IMR-90 (cell line): ENCODE measurements around the gene REV3L.

Experiments
- CTCF ChIP-seq: conservative IDR thresholded peaks from 2 replicates; pipeline ENCODE4 v1.5.1; 2012; ENCODE audit warnings: mild to moderate bottlenecking, low read depth, low read length, improper control_type of control experiment
- MAZ ChIP-seq: IDR thresholded peaks from 2 replicates; pipeline ENCODE4 v1.6.1; 2012; ENCODE audit warnings: low read depth, mild to moderate bottlenecking, low read length, improper control_type of control experiment, moderate library complexity, borderline replicate concordance
- MXI1 ChIP-seq: IDR thresholded peaks from 2 replicates; pipeline ENCODE4 v1.6.1; 2012; ENCODE audit warnings: low read depth, mild to moderate bottlenecking, low read length, moderate library complexity, borderline replicate concordance
- USF2 ChIP-seq: fragments of 150-350 bp; IDR thresholded peaks from 2 replicates; pipeline ENCODE4 v1.6.1; 2017; ENCODE audit warnings: mild to moderate bottlenecking, antibody characterized with exemption, low read length, low read depth

- TF ChIP-seq CTCF, result no peak
- no peak for TF ChIP-seq USF2
- TF ChIP-seq MXI1, result no peak
- TF ChIP-seq MAZ, result no peak
These were observed 228.8 kb downstream of the REV3L start for GRCh38 chr6:111254004-111254778.
